GM21360 (cell line): ENCODE data around the gene ASPSCR1.

Experiments used
- ATAC-seq: cut with Tn5 transposase; IDR thresholded peaks from one replicate; pipeline ENCODE4 v1.9.1; 2021; ENCODE audit warnings: mild to moderate bottlenecking, moderate library complexity; ENCODE audit not compliant: unreplicated experiment

Gene ASPSCR1

DNA sequence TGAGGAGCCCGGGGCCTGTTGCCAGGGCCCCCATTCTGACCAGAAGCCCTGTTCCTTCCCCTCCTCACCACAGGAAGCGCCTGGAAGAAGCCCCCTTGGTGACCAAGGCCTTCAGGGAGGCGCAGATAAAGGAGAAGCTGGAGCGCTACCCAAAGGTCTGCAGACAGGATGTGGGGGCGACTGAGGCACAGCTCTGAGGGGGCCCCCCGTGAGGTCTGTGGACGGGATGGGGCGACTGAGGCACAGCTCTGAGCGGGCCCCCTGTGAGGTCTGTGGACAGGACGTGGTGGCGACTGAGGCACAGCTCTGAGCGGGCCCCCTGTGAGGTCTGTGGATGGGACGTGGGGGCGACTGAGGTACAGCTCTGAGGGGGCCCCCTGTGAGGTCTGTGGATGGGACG lies 32.0 kb downstream of the ASPSCR1 start:
- no peak for ATAC-seq

DNA sequence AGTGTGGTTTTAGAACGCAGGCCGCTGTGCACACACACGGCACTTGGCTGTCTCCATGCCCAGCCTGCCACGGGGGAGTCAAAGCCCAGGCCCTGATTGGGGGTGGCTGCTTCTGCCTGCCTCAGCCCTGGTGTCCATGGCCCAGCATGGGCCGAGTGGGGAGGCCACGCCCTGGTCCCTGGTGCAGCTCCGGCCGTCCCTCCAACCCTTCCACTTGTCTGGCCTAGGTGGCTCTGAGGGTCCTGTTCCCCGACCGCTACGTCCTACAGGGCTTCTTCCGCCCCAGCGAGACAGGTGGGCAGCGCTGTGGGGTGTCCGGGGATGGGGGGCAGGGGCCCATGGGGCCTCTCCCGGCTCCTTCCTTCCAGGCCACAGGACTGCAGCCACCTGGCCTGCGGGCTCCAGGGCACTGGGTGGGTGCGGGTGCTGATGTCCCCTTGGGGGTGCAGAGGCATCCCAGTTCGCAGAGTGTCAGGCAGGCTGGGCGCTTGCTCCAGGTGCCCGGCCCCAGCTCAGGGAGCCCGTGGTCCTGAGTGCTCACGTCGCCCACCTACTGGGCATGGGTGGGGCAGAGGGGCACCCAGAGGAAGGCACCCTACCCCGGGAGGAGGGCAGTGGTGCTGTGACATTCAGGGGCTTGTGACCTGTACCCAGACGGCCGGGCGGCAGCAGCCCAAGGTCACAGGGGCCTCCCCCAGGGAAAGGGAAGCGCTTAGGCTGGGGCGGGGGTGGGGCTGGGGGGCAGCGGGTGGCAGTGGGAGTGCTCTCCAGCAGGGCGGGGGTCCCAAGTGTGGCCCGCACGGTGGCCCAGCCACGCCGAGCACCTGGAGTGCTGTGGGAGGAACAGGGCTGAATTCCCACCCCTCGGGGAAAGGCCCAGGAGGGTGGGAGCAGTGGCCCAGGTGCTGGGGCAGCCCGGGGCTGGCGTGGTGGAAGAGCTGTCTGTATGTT lies 33.4 kb downstream of the ASPSCR1 start:
- ATAC-seq: no peak

DNA sequence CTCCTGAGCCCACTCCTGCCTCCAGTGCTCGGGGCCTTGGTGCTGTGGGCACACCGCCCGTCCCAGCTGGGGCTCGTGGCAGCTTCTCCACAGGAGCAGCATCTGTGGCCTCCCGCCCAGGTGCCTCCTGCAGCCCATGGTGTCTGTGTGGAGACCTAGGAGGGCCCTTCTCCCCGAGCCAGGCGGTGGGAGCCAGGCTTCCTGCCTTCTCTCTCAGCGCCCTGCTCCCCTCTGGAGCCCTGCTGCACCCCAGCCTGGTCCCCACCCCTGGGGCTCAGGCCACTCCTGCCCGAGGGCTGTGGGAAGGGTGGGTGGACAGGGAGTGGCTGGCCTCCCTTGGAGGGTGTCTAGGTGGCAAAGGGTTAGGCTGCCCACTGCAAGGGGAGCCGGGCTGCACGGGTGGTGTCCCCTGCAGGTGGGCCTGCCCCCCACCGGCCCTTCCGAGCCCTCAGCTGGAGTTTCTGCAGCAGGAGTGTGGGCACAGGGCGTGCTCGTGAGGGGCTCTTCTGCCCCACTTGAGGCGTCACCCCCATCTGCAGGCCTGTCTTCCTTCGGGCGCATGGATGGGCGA lies 34.3 kb downstream of the ASPSCR1 start:
- ATAC-seq: no peak

DNA sequence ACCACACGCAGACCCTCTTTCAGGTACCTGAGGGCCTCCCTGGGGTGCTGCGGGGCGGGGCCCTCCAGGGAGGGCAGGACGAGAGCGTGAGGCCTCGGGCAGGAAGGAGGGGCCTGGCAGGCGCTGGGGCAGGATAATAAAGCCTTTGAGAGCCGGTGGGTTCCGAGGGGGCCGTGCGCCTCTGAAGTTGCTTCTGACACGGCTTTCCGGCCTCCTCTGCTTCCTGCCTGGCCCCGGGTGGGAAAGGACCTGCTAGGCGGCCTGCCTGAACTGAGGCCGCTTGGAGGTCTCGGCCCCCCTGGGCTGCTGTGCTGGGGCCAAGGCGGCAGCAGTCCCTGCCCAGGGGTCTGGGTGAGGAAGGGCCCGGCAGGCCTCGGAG lies 34.8 kb downstream of the ASPSCR1 start:
- no peak for ATAC-seq

DNA sequence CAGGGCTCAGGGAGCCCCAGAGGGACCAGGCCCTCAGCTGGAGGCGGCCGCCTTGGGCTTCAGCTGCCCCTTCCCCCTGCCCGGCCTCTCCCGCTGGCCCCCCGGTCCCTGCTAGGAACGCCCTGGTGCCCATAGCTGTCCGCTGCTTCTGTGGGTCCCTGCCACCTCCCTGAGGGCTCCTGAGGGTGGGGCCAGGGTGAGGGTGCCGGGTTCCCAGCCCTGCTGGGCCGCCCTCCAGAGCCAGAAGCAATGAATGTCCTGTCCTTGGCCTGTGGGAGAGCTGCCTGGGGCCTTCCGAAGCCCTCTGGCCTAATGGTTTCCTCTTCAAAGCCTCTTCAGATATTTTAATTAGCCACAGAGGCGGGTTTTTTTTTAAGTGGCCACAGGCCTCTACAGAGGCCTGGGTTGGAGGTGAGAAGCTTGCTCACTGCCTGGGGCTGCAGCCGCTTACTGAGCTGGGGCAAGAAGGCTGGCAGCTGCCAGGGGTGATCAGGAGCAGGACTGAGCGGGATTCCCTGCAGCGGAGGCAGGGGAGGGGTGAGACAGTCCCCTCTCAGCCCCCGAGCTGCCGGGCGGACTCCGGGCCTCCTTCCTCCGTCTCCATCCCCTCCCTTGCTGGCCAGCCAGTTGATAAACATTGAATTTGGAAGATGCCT lies 35.3 kb downstream of the ASPSCR1 start:
- ATAC-seq: no peak

DNA sequence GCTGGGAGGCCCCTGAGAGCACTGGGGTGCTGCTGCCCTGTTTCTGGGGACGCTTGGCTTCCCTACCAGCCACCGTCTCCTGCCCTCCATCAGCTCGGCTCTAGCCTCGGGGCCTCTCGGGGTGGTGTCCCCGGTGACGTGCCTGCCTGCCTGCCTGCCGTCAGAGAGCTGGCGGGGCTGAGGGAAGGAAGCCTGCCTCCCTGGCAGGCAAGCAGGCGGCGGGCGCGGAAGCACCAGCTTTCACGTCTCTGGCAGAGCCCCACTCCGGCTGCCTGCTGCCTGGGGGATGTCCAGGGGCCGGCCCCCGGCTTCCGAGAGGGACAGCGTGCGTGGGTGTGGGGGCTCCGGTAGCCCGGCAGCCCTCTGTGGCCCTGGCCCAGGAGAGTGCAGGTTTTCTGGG lies 35.9 kb downstream of the ASPSCR1 start:
- ATAC-seq: no peak

DNA sequence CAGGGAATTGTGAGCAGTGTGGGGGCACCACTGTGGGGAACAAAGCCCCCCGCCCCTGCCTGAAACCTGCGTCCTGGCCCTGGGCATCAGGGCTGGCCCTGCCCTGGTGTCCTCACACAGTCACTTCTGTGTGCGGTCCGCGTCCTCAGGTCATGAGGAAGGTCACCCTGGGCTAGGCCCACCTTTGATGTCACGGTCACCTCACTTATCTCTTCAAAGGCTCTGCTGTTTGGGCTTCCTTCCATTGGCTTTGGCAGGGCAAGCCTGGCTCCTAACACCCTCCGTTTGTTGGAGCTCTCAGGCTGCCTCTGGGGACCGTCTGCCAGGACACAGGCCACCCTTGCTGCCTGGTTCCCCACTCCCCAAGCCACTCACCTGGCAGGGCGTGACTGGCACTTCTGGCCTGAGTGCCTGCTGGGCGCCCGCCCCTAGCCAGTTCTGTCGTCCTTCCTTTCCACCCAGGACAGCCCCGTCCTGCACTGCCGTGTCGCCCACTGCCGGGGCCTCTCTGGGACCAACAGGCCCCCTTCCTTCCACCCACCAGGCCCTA lies 36.4 kb downstream of the ASPSCR1 start:
- no peak for ATAC-seq

DNA sequence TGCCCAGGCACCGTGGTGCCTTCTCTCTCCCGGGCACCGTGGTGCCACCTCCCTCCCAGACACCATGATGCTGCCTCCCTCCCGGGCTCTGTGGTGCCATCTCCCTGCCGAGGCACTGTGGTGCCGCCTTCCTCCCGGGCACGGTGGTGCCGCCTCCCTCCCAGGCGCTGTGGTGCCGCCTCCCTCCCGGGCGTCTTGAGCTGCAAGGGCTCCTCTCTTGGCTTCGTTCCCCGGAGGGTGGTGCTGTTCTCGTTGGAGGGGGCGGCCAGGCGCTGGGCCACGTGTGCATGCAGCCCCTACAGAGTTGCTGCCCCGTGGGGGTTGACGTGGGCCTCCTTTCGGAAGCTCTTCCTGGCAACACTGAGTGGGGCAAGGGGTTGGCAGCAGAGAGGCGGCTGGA lies 37.0 kb downstream of the ASPSCR1 start:
- ATAC-seq: no peak

DNA sequence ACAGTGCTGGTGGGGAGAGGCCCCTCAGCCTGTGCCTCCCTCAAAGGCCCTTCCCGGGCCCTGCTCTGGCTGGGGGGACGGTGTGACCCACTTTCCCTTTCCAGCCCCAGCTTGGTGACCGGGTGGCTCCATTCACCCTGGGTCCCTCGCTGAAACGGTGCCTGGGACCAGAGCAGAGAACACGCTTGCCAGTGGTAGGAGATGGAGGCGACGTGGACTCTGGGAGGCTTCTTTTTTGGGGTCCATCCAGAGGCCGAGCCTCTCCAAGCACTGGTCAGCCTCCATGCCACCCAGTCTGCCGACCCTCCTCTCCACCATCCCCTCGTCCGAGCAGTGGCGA lies 37.5 kb downstream of the ASPSCR1 start:
- no peak for ATAC-seq

DNA sequence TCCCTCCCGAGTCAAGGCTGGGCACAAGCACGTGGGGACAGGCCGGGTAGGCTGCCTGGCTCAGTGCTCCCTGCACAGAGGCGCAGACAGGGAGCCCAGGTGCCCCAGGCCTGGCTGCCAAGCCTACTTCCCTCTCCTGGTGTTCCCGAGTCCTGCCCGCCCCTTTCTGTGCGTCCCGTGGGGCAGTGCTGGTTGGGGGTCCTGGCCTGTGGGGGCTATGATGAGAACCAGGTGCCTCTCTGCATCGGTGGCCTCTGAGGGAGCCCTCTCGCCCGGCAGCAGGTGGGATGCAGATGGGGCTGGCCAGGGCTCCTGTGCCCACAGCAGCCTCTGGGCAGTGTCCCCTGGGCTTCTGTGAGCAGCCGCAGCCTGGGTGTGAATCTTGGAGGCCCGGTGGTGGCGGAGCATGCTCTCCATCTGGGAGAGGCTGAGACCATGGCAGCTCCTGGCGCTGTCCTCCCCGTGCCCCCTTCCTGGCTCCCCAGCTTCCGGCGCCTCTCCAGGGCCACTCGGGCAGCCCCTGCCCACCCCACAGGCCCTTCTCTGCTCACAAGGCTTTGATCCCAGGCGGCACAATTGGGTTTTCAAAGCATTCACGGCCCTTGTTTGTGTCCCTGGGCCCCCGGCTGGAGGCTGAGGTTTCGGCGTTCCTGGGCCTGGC lies 38.0 kb downstream of the ASPSCR1 start:
- no peak for ATAC-seq

DNA sequence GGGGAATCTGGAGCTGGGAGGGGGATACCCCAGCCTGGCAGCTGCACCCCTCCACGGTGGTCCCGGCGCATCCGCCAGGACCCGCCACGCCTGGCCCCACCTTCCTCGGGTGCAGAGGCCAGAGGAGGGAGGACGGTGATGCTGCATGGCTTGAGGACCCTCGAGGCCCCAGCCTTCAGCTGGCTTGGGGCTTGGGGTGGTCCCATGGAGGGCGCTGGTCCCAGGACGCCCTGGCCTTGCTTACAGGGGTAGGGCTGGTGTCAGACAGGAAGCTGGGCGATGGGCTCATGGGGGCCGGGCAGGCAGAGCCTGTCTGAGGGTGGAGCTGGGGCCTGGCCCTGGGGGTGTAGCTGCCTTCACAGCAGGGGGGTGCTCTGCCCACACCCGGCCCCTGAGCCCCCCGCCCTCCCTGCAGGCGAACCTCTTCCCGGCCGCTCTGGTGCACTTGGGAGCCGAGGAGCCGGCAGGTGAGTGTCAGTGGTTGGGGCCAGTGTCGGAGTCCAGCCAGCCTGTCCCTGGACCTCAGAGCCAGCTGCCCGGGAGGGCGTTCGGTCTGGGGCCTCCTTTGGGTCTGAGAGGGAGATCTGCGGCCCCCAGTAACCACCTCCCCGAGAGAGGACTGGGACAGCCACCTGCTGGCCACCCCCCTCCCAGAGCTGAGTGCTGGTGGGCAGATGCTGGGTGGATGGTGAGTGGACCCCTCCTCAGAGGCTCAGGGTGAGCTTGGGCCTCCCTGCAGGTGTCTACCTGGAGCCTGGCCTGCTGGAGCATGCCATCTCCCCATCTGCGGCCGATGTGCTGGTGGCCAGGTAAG lies 38.8 kb downstream of the ASPSCR1 start:
- no peak for ATAC-seq

DNA sequence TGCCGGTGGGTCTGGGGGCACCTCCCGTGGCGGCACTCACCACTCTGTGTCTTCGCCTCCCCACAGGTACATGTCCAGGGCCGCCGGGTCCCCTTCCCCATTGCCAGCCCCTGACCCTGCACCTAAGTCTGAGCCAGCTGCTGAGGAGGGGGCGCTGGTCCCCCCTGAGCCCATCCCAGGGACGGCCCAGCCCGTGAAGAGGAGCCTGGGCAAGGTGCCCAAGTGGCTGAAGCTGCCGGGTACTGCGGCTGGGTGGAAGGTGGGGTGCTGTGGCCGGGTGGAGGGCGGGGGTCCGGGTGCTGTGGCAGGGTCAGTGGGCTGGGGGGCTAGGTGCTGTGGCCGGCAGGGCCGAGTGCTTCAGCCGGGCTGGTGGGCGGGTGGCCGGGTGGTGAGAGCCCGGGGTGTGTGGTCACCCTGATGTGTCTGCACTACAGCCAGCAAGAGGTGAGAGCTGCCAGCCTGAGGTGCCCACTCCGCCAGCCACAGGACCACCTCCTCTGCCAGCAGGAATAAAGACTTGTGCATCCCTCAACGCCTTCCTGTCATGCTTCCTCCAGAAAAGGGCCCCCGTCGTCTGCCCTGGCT lies 39.5 kb downstream of the ASPSCR1 start:
- ATAC-seq: no peak

DNA sequence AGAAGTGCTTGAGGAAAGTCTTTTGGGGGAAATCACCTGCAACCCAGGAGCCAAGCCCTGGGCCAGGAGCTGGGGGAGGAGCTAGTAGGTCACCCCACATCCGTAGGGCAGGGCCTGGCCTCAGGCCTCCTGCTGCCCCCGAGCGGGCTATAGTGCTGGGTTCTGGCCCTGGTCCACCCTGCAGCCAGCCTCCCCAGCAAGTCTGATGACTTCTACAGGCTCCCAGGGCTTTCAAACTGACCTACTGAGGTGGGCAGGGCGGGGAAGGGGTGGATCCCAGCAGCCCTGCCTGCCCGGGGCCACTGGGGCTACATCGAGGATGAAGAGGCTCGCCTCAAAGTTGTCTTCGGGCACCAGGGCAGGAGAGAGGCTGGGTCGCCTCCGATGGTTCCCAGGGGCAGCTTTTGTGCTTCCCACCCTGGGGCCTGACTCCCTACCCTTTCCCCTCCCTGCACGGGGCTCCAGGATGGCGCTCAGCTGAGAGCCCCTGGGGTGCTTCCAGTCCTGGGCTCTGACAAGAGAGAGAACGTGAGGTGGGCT lies 40.3 kb downstream of the ASPSCR1 start:
- no peak for ATAC-seq

DNA sequence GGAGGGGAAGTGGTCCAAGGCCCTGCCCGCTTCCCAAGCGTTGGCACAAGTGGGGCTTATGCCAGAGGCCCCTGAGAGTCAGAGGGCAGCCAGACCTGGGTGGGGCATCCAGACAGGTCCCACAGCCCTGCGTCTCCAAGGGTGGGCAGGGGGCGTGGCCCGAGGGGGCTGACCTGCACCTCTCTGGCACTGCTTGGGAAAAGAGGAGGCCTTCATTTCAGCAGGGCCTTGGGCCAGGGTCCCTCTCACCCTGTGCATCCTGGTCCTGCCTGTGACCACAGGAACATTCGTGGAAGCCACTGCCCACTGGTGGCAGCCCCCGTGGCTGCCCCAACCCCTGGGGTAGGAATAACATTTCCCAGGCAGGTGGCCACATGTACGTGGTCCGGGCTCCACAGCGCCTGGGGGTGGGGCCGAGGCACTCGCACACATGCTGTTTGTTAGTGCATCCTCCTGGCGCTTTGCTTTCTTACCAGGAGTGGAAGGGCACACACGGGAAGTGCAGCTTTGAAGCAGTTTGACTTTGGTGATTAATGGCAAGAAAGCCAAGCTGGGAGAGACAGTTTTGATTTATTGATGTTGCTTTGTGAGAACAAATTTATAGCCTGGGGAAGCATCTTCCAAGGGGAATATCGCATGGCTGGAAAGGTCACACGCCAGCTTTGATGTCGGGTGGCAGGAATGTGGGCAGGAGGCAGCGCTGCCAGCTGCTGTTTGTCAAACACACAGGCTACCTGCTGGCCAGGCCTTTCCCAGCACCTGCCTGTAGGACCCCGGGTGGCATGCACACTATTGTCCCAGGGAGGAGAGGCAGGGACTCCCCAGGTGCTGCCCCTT lies 40.9 kb downstream of the ASPSCR1 start:
- ATAC-seq: no peak

DNA sequence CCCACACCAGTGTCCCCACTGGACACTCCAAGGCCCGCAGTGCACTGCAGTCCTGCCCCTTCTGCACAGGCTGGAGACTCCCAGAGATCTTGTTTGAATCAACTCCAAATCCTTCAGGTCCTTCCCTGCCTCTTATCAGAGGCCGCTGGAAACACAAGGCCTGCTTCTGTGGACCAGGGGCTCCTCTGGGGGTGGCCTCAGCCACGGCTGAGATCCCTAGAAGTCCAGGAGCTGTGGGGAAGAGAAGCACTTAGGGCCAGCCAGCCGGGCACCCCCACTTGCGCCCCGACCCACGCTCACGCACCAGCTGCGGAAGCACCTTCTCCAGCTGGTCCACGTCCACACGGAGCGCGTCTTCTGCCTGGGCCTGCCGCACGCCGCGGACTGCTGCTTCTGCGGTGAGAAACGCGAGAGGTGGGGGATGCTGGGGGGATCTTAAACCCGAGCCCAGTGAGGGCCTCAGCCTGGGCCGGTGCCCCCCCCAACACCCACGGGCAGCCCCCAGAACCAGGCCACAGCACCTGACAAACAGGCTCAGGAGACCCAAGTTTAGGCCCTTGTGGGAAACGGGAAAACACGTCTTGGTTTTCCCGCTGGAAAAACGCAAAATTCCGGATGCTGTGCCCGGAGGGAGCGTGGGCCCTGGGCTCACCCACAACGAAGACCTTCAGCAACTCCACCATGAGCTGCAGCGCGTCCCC lies 41.7 kb downstream of the ASPSCR1 start:
- ATAC-seq: no peak

DNA sequence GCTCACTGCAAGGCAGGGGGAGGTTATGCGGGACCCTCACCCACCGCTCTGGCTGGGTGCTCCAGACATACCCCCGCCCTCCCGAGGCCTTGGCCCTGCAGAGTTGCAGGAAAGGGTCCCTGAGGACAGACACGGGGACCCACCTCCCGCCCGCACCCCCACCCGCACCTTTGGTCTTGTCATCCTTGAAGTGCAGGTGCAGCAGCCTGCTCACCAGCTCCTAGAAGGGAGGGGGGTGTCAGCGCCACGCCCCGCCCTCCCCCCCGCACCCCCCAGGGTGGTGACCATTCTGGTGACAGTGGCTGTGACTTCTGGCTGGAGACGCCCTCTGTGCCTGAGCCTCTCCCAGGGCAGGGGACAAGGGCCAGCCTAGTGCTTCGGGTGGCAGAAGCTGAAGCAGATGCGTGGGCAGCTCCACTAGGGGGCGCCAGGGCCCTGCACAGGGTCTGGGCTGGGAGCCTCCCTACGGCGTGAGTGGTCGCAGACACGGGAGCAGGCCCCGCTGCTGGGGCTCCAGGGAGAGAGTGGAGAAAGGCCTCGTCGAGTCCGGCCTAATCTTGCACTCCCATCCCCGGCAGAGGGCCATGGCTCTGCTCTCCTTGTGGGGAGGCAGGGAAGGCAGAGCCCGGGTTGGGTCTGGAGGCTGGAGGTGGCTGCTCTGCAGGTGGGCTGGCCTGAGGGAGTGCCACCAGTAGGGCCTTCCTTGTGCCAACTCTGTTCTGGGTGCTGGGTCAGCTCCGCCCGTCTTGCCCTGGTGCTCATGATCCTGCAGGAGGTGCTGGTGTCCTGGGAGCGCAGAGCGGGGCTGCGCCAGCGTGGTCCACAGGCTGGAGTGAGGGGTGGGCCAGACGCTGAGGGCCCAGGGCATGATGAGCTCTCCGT lies 42.5 kb downstream of the ASPSCR1 start:
- ATAC-seq: no peak

DNA sequence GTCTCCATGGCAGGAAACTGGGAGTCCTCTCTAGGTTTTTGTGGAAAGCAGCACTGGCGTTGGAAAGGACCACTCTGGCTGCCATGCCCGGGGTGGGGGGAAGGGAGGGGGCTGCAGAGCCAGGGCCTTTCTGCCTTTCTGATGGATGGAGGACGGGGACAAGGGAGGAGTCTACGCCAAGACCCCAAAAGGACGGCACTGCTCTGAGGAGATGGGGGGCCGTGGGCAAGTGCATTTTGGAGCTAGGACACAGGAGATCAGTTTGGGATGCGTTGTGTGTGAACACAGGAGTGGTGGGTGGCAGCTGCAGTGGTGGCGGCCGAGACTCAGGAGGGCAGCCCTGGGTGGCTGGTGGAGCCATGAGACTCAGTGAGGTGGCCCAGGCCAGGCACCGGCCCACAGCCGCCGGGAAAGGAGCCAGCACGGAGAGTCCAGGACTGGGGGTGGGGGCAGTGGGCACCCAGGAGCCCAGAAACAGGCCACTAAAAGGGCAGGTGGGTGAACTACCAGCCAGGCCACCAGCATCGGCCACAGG lies 43.2 kb downstream of the ASPSCR1 start:
- ATAC-seq: no peak
